Breast epithelium (tissue), 4 donors: ENCODE results near the gene PYGO2. TPM values are rescaled to one million over a fixed set of nuclear protein-coding genes. Genes with fewer than 3 reads are reported as not detected.

Experiments
- DNase-seq, 2 donors: peaks; one replicate each; pipeline ENCODE4 v3.0.0-alpha.2; 2019; ENCODE audit warnings: low spot score in 2 of 2
- H3K27ac ChIP-seq, 2 donors: fragments of 200-600 bp; sonication (generic) in 1 of 2; one replicate each; pipeline ENCODE4 v1.5.1; 2016 to 2019; ENCODE audit warnings: mild to moderate bottlenecking in 1 of 2
- H3K27me3 ChIP-seq, 2 donors: fragments of 200-600 bp; sonication (generic) in 1 of 2; one replicate each; pipeline versions ENCODE4 v1.5.1 to v1.6.0; 2017 to 2019; ENCODE audit warnings: control low read depth in 1 of 2, mild to moderate bottlenecking in 1 of 2
- H3K36me3 ChIP-seq: fragments of 200-600 bp; one replicate; pipeline ENCODE4 v1.5.1; 2019
- H3K4me1 ChIP-seq, 2 donors: fragments of 200-600 bp; sonication (generic); one replicate each; pipeline ENCODE4 v1.5.1; 2016 to 2019; ENCODE audit warnings: control low read depth in 1 of 2
- H3K4me3 ChIP-seq, 3 donors: fragments of 200-600 bp; sonication (generic); 1 replicate in 2 of 3; 2 replicates in 1 of 3; pipeline ENCODE4 v1.5.1; 2016 to 2019; ENCODE audit warnings: mild to moderate bottlenecking in 3 of 3, moderate library complexity in 2 of 3
- H3K9me3 ChIP-seq, 2 donors: fragments of 200-600 bp; sonication (generic) in 1 of 2; one replicate each; pipeline ENCODE4 v1.5.1; 2016 to 2019; ENCODE audit warnings: control low read depth in 1 of 2
- POLR2A ChIP-seq: fragments of 450-650 bp; IDR thresholded peaks from one replicate; pipeline ENCODE4 v1.6.1; 2016; ENCODE audit warnings: antibody characterized with exemption, mild to moderate bottlenecking, moderate library complexity
- POLR2AphosphoS5 ChIP-seq, 3 donors: sonication (generic); formaldehyde crosslinking; IDR thresholded peaks; one replicate each; pipeline ENCODE4 v1.6.1; 2017; ENCODE audit warnings: antibody characterized with exemption in 3 of 3
- intact Hi-C: fragments of 100-400 bp; cut with DNase I; formaldehyde crosslinking; loops from one replicate; pipeline ENCODE4 v1.15.1; 2023; ENCODE audit warnings: low total_unique reads
- total RNA-seq, 3 donors: library from RNA; depleted of rRNA; stranded (reverse); fragments of >200 nt; gene quantifications; one replicate each; pipeline ENCODE4 v1.1.0, GENCODE V29; 2016
- TF ChIP-seq, protein P1 (sequence below), 3 donors: fragments of 450-650 bp; IDR thresholded peaks; one replicate each; pipeline ENCODE4 v1.5.1; 2016 to 2017; ENCODE audit warnings: antibody characterized with exemption in 3 of 3, mild to moderate bottlenecking in 3 of 3, moderate library complexity in 3 of 3

Gene PYGO2
- total RNA-seq, 3 donors from 2014 or later: 14.6 to 26.2 (median 20.3) TPM

GRCh38 chr1:154955718-154956543 is 5.7 kb downstream of the PYGO2 start, which contains the start of gene PBXIP1:
TSS of gene PBXIP1 (minus strand) at chr1:154956099. CDS start at chr1:154953721, 2,378 bp downstream.
- Histone ChIP-seq H3K4me1 (peaks cover 0 to 27% of the 10 kb centered on the region in 2 donors), H3K36me3 (no peaks in the 10 kb centered on the region), H3K9me3 (no peaks in the 10 kb centered on the region), H3K27ac (peak within 1 kb of the TSS; percentile 76 to 77), H3K27me3 (no peaks in the 10 kb centered on the region), H3K4me3 (peak within 1 kb of the TSS; percentile 52 to 64 (median 55))
- DNase-seq: peak in 1 of 2 donors; percentile 89
- TF ChIP-seq, protein P1, sequence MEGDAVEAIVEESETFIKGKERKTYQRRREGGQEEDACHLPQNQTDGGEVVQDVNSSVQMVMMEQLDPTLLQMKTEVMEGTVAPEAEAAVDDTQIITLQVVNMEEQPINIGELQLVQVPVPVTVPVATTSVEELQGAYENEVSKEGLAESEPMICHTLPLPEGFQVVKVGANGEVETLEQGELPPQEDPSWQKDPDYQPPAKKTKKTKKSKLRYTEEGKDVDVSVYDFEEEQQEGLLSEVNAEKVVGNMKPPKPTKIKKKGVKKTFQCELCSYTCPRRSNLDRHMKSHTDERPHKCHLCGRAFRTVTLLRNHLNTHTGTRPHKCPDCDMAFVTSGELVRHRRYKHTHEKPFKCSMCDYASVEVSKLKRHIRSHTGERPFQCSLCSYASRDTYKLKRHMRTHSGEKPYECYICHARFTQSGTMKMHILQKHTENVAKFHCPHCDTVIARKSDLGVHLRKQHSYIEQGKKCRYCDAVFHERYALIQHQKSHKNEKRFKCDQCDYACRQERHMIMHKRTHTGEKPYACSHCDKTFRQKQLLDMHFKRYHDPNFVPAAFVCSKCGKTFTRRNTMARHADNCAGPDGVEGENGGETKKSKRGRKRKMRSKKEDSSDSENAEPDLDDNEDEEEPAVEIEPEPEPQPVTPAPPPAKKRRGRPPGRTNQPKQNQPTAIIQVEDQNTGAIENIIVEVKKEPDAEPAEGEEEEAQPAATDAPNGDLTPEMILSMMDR (IDR thresholded peaks at IDR 0.05): peak in 2 of 3 donors; percentile 7 to 12
- TF ChIP-seq POLR2AphosphoS5 (IDR thresholded peaks at IDR 0.05): peak in 2 of 3 donors; percentile 37 to 43
- TF ChIP-seq POLR2A: no peak
- intact Hi-C loops: loop anchor here (10.0 kb wide), 1 partner anchor 109 kb away; the partner anchor contains the start of gene EFNA4

- intact Hi-C loops: loop anchor here (10.0 kb wide), 1 partner anchor 110 kb away; the partner anchor contains the start of gene EFNA4
- Histone ChIP-seq H3K36me3 (no peaks in the 10 kb centered on the region), H3K4me1 (peaks cover 0 to 23% of the 10 kb centered on the region in 2 donors)
Observed at GRCh38 chr1:154955039-154955717, 6.4 kb downstream of the PYGO2 start.

GRCh38 chr1:154954541-154954940 is 7.0 kb downstream of the PYGO2 start:
- no peaks in the 10 kb centered on the region for H3K27me3 ChIP-seq
- H3K36me3 ChIP-seq: no peaks in the 10 kb centered on the region
- peaks cover 0 to 23% of the 10 kb centered on the region in 2 donors for H3K4me1 ChIP-seq
- peak overlapping the region; percentile 76 to 77 for H3K27ac ChIP-seq
- intact Hi-C loops: loop anchor here (10.0 kb wide), 1 partner anchor 110 kb away; the partner anchor contains the start of gene EFNA4
- H3K4me3 ChIP-seq: peak overlapping the region; percentile 52 to 64 (median 55)
- TF ChIP-seq, protein P1 (IDR thresholded peaks at IDR 0.05): no peak
- TF ChIP-seq POLR2AphosphoS5 (IDR thresholded peaks at IDR 0.05): no peak
- TF ChIP-seq POLR2A: no peak
- H3K9me3 ChIP-seq: no peaks in the 10 kb centered on the region
- DNase-seq: no peak

More at GRCh38 chr1:154955039-154955717, 6.4 kb downstream of the PYGO2 start:
- DNase-seq: peak in 1 of 2 donors; percentile 71
- TF ChIP-seq POLR2A (no peak), POLR2AphosphoS5 (IDR thresholded peaks at IDR 0.05) (no peak)
- TF ChIP-seq, protein P1 (IDR thresholded peaks at IDR 0.05): no peak
- Histone ChIP-seq H3K4me3 (peak overlapping the region; percentile 52 to 64 (median 55)), H3K9me3 (no peaks in the 10 kb centered on the region), H3K27me3 (no peaks in the 10 kb centered on the region), H3K27ac (peak overlapping the region; percentile 76 to 77)

GRCh38 chr1:154953611-154954038 is 8.0 kb downstream of the PYGO2 start:
- H3K36me3 ChIP-seq: no peaks in the 10 kb centered on the region
- no peak overlapping the region for H3K27ac ChIP-seq
- TF ChIP-seq, protein P1 (IDR thresholded peaks at IDR 0.05): no peak
- TF ChIP-seq POLR2A (no peak), POLR2AphosphoS5 (IDR thresholded peaks at IDR 0.05) (no peak)
- H3K4me3 ChIP-seq: peak overlapping the region in 1 of 3 donors; percentile 29
- intact Hi-C loops: loop anchor here (10.0 kb wide), 1 partner anchor 111 kb away; the partner anchor contains the start of gene EFNA4
- no peak for DNase-seq
- peaks cover 0 to 23% of the 10 kb centered on the region in 2 donors for H3K4me1 ChIP-seq
- no peaks in the 10 kb centered on the region for H3K27me3 ChIP-seq
- no peaks in the 10 kb centered on the region for H3K9me3 ChIP-seq
